Esophagus muscularis mucosa (tissue), 4 donors: ENCODE results near the gene ADAD2.

Experiments
- EP300 ChIP-seq: sonication (generic); formaldehyde crosslinking; IDR thresholded peaks from one replicate; pipeline ENCODE4 v1.6.1; 2017; ENCODE audit warnings: antibody characterized with exemption
- POLR2A ChIP-seq: fragments of 450-650 bp; IDR thresholded peaks from one replicate; pipeline ENCODE4 v1.6.1; 2017; ENCODE audit warnings: antibody characterized with exemption, moderate library complexity, mild to moderate bottlenecking, low read depth
- POLR2AphosphoS5 ChIP-seq, 2 donors: sonication (generic); formaldehyde crosslinking; IDR thresholded peaks; one replicate each; pipeline ENCODE4 v1.6.1; 2017; ENCODE audit warnings: antibody characterized with exemption in 2 of 2
- TF ChIP-seq, protein P1 (sequence below), 3 experiments: fragments of 200-600 bp in 2 of 3; fragments of 450-650 bp in 1 of 3; sonication (generic) in 2 of 3; IDR thresholded peaks; one replicate each; pipeline ENCODE4 v1.5.1; 2017 to 2019; ENCODE audit warnings: antibody characterized with exemption in 3 of 3, mild to moderate bottlenecking in 2 of 3, moderate library complexity in 1 of 3

DNA sequence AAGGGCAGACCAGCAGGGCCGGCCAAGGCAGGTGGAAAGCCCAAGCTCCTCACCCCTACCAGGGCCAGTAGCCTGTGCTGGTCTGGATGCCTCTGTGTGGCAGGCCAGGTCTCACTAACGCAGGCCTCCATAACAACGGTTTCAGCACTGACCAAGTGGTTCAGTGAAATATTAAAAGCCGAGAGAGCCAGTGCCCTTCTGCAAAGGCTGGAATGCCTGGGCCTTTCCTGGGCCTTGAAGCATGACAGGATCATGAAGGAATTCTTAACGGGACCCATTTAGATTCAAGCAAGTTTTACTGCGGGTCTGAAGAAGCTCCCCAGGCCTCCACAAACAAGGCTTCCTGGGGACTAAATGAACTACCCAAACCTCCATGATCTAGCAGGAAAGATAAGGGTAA lies 16.3 kb downstream of the ADAD2 start:
- TF ChIP-seq POLR2A, result no peak
- TF ChIP-seq, protein P1, sequence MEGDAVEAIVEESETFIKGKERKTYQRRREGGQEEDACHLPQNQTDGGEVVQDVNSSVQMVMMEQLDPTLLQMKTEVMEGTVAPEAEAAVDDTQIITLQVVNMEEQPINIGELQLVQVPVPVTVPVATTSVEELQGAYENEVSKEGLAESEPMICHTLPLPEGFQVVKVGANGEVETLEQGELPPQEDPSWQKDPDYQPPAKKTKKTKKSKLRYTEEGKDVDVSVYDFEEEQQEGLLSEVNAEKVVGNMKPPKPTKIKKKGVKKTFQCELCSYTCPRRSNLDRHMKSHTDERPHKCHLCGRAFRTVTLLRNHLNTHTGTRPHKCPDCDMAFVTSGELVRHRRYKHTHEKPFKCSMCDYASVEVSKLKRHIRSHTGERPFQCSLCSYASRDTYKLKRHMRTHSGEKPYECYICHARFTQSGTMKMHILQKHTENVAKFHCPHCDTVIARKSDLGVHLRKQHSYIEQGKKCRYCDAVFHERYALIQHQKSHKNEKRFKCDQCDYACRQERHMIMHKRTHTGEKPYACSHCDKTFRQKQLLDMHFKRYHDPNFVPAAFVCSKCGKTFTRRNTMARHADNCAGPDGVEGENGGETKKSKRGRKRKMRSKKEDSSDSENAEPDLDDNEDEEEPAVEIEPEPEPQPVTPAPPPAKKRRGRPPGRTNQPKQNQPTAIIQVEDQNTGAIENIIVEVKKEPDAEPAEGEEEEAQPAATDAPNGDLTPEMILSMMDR (IDR thresholded peaks at IDR 0.05), result no peak
- no peak for TF ChIP-seq POLR2AphosphoS5 (IDR thresholded peaks at IDR 0.05)
- no peak for TF ChIP-seq EP300
